ENCODE data around the gene S100A11.

The S100A11 gene

DNA sequence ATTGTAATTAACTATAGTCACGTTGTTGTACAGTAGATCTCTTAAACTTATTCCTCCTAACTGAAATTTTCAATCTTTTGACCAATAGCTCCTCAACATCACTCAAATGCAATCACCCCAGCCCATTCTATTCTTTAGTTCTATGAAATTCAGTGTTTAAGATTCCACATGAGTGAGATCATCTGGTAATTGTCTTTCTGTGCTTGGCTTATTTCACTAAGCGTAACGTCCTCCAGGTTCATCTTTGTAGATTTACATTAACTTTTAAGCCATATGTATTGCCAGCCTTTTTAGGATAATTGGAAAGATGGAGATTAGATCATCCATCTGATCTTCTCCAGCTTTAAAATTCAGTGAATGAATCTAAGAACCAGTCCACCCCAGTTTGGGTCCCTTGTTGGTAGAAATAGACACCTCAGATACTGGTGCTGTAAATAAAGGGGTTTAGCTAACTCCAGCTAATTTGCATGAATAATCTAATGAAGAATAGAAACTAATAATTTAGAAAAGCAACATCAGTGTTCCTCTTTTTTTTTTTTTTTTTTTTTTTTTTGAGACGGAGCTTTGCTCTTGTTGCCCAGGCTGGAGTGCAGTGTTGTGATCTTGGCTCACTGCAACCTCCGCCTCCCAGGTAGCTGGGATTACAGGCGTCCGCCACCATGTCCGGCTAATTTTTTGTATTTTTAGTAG is 50.2 kb downstream of the S100A11 start:
- no peak for TF ChIP-seq TCF12 (IDR thresholded peaks at IDR 0.05; ENCODE audit: low read depth)
- no peak for TF ChIP-seq ZBTB7A (IDR thresholded peaks at IDR 0.05; ENCODE audit: low read depth)
- TF ChIP-seq, protein P1, sequence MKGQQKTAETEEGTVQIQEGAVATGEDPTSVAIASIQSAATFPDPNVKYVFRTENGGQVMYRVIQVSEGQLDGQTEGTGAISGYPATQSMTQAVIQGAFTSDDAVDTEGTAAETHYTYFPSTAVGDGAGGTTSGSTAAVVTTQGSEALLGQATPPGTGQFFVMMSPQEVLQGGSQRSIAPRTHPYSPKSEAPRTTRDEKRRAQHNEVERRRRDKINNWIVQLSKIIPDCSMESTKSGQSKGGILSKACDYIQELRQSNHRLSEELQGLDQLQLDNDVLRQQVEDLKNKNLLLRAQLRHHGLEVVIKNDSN (IDR thresholded peaks at IDR 0.05): no peak
- no peak for TF ChIP-seq FOXM1 (IDR thresholded peaks at IDR 0.05; ENCODE audit: borderline replicate concordance, low read depth)

DNA sequence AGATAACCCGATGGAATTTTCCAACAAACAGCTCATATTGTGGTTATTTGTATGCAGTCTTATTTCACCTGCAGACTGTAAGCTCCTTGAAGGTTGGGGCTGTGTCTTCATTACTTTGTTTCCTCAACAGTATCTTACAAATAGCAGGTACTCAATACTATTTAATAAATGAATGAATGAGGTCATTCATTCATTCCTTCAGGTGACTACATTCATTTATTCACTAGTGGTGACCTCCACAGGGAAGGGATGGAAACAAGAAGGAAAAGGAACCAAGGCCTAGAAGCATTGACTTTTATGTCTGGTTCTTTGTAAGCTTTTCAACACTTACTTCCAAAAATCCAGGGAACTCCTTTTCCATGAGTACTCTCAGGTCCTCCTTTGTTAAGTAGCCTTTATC is 51.0 kb downstream of the S100A11 start:
- TF ChIP-seq RAD21 (IDR thresholded peaks at IDR 0.05; ENCODE audit: low read depth): no peak
- no peak for TF ChIP-seq TCF12 (IDR thresholded peaks at IDR 0.05; ENCODE audit: low read depth)
- TF ChIP-seq TAF1 (IDR thresholded peaks at IDR 0.05; ENCODE audit: low read depth): no peak
- TF ChIP-seq ZBTB7A (IDR thresholded peaks at IDR 0.05; ENCODE audit: low read depth): no peak
- no peak for TF ChIP-seq YY1 (IDR thresholded peaks at IDR 0.05; ENCODE audit: low read depth)
- TF ChIP-seq TEAD4 (IDR thresholded peaks at IDR 0.05): no peak
- TF ChIP-seq CEBPB (IDR thresholded peaks at IDR 0.05): no peak

DNA sequence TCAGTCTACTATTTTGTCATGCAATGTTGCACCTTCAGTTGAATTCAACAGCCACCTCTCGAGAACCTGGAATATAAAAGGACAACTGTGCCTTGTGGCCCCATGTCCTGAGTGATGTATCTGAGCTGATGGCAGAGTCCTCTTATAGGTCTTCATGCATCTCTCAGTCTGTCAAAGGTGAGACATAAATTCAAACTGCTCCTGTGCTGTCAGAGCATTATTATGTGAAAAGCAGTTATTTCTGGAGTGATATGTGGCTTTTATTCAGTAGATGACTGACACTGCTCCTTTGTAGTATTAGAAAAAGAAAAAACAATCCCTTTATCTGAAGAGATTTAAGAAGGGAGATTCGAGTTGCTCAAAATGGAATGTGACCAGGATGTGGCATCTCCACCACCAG is 51.5 kb downstream of the S100A11 start:
- TF ChIP-seq, protein P2, sequence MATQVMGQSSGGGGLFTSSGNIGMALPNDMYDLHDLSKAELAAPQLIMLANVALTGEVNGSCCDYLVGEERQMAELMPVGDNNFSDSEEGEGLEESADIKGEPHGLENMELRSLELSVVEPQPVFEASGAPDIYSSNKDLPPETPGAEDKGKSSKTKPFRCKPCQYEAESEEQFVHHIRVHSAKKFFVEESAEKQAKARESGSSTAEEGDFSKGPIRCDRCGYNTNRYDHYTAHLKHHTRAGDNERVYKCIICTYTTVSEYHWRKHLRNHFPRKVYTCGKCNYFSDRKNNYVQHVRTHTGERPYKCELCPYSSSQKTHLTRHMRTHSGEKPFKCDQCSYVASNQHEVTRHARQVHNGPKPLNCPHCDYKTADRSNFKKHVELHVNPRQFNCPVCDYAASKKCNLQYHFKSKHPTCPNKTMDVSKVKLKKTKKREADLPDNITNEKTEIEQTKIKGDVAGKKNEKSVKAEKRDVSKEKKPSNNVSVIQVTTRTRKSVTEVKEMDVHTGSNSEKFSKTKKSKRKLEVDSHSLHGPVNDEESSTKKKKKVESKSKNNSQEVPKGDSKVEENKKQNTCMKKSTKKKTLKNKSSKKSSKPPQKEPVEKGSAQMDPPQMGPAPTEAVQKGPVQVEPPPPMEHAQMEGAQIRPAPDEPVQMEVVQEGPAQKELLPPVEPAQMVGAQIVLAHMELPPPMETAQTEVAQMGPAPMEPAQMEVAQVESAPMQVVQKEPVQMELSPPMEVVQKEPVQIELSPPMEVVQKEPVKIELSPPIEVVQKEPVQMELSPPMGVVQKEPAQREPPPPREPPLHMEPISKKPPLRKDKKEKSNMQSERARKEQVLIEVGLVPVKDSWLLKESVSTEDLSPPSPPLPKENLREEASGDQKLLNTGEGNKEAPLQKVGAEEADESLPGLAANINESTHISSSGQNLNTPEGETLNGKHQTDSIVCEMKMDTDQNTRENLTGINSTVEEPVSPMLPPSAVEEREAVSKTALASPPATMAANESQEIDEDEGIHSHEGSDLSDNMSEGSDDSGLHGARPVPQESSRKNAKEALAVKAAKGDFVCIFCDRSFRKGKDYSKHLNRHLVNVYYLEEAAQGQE (IDR thresholded peaks at IDR 0.05; ENCODE audit: low read depth): no peak
- no peak for TF ChIP-seq TEAD4 (IDR thresholded peaks at IDR 0.05)
- no peak for TF ChIP-seq FOXM1 (IDR thresholded peaks at IDR 0.05; ENCODE audit: borderline replicate concordance, low read depth)
- TF ChIP-seq EP300 (IDR thresholded peaks at IDR 0.05; ENCODE audit: borderline replicate concordance): no peak
- no peak for TF ChIP-seq TAF1 (IDR thresholded peaks at IDR 0.05; ENCODE audit: low read depth)
- TF ChIP-seq ZBTB7A (IDR thresholded peaks at IDR 0.05; ENCODE audit: low read depth): no peak
- TF ChIP-seq, protein P1 (IDR thresholded peaks at IDR 0.05): no peak
- TF ChIP-seq CEBPB (IDR thresholded peaks at IDR 0.05): no peak
- no peak for TF ChIP-seq CREB1 (IDR thresholded peaks at IDR 0.05; ENCODE audit: low read depth)
- no peak for TF ChIP-seq EGR1 (IDR thresholded peaks at IDR 0.05)
- no peak for TF ChIP-seq NFIC (IDR thresholded peaks at IDR 0.05)
- no peak for TF ChIP-seq YY1 (IDR thresholded peaks at IDR 0.05; ENCODE audit: low read depth)
- no peak for TF ChIP-seq TCF12 (IDR thresholded peaks at IDR 0.05; ENCODE audit: low read depth)
- no peak for TF ChIP-seq RAD21 (IDR thresholded peaks at IDR 0.05; ENCODE audit: low read depth)
- TF ChIP-seq, protein P3, sequence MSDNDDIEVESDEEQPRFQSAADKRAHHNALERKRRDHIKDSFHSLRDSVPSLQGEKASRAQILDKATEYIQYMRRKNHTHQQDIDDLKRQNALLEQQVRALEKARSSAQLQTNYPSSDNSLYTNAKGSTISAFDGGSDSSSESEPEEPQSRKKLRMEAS (IDR thresholded peaks at IDR 0.05): no peak

DNA sequence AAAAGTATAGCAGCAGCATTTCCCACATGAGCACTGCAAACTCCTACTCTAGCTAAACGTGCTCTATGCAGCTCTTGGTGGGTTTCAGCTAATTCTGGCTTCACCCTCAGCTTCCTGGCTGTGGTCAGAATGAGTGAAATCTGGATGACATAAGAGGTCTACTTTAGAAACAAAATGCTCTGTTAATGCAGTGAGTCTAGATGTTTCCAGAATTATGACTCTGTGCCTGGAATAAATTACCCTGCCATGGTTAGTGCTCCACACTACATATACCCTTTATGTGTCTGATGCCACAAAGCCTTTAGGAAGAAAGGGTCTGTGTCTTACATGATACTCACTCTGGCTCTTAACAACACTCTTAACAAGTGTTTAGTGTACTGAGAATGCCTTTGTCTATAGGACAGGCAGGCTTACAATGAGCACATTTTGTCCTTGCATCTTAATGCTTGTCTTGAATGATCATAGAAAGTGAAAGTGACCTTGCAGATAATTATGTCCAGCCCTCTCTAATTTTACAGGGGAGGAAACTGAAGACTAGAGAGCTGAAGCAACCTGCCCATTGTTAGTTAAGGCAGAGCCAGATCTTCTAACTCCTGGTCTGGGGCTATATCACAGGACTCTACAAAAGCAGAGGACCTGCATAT is 52.4 kb downstream of the S100A11 start:
- TF ChIP-seq NFIC (IDR thresholded peaks at IDR 0.05): no peak
- TF ChIP-seq FOXM1 (IDR thresholded peaks at IDR 0.05; ENCODE audit: borderline replicate concordance, low read depth): no peak
- no peak for TF ChIP-seq CREB1 (IDR thresholded peaks at IDR 0.05; ENCODE audit: low read depth)
- no peak for TF ChIP-seq CEBPB (IDR thresholded peaks at IDR 0.05)
- TF ChIP-seq, protein P1 (IDR thresholded peaks at IDR 0.05): no peak
- no peak for TF ChIP-seq TEAD4 (IDR thresholded peaks at IDR 0.05)
- TF ChIP-seq EGR1 (IDR thresholded peaks at IDR 0.05): no peak
- TF ChIP-seq EP300 (IDR thresholded peaks at IDR 0.05; ENCODE audit: borderline replicate concordance): no peak
- TF ChIP-seq ZBTB7A (IDR thresholded peaks at IDR 0.05; ENCODE audit: low read depth): no peak
- no peak for TF ChIP-seq YY1 (IDR thresholded peaks at IDR 0.05; ENCODE audit: low read depth)
- TF ChIP-seq, protein P2 (IDR thresholded peaks at IDR 0.05; ENCODE audit: low read depth): no peak
- TF ChIP-seq RAD21 (IDR thresholded peaks at IDR 0.05; ENCODE audit: low read depth): no peak
- no peak for TF ChIP-seq TCF12 (IDR thresholded peaks at IDR 0.05; ENCODE audit: low read depth)
